GM12892 (cell line): ENCODE measurements around the gene KRT82.
"Not testable (repeated sequence)": the region's sequence is repeated elsewhere in the genome, so short reads cannot be mapped to it uniquely, and the experiment has no call there.

Experiments used
- DNase-seq: peaks from one replicate; pipeline ENCODE4 v3.0.0; 2011; ENCODE audit not compliant: insufficient read length
- FAIRE-seq: peaks from 2 replicates; lab custom pipeline; 2011; peaks lifted over from hg19 to GRCh38; lab: Jason Lieb, UNC
- POLR2A ChIP-seq: IDR thresholded peaks from 2 replicates; pipeline ENCODE4 v1.6.1; 2011; ENCODE audit warnings: low read depth, low read length, control low read depth
- POLR2AphosphoS5 ChIP-seq: IDR thresholded peaks from 2 replicates; pipeline ENCODE4 v1.6.1; 2011; ENCODE audit warnings: low read depth, low read length, control low read depth
- TAF1 ChIP-seq: IDR thresholded peaks from 2 replicates; pipeline ENCODE4 v1.6.1; 2011; ENCODE audit warnings: low read depth, mild to moderate bottlenecking, control low read depth, low read length, borderline replicate concordance

Gene KRT82

DNA sequence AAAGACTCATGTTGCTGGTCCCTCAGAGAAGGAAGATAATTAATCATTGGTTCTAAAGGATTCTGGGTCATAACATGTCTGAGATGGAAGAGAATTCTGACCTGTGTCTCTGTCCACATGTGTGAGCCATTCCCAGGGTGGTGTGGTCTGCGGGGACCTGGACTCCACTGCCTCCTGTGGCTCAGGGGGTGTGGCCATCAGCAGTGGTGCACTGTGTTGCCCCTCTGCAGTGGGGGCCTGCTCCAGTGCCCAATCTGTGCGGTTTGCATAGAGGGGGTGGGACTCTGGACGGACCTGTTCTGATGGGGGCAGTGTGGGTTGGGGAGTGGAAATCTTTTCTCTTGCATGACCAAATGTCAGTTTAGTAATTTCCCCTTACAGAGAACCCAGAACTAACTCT is 52.4 kb downstream of the KRT82 start:
- TF ChIP-seq POLR2A (no peak), TAF1 (no peak), POLR2AphosphoS5 (no peak)
- FAIRE-seq (no peak), DNase-seq (no peak)

DNA sequence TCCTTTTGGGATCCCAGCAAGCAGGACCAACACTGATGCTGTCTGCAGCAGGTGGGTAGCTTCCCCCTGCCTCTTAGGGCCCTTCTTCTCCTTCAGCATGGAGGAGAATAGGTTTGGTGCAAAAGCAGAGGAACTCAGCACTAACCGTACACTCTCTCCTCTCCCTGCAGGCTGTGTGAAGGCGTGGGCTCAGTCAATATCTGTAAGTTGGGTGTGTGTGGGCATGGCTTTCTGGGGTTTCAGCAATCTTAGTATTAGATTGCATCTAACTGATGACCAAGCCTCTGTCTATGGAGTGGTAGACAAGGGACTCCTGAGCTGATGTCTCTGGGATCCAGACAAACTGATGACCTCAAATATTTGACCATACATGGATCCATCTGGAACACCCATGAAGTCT is 53.2 kb downstream of the KRT82 start:
- DNase-seq, result no peak
- no peak for TF ChIP-seq POLR2A
- TF ChIP-seq POLR2AphosphoS5, result no peak
- TF ChIP-seq TAF1, result no peak
- FAIRE-seq, result no peak

DNA sequence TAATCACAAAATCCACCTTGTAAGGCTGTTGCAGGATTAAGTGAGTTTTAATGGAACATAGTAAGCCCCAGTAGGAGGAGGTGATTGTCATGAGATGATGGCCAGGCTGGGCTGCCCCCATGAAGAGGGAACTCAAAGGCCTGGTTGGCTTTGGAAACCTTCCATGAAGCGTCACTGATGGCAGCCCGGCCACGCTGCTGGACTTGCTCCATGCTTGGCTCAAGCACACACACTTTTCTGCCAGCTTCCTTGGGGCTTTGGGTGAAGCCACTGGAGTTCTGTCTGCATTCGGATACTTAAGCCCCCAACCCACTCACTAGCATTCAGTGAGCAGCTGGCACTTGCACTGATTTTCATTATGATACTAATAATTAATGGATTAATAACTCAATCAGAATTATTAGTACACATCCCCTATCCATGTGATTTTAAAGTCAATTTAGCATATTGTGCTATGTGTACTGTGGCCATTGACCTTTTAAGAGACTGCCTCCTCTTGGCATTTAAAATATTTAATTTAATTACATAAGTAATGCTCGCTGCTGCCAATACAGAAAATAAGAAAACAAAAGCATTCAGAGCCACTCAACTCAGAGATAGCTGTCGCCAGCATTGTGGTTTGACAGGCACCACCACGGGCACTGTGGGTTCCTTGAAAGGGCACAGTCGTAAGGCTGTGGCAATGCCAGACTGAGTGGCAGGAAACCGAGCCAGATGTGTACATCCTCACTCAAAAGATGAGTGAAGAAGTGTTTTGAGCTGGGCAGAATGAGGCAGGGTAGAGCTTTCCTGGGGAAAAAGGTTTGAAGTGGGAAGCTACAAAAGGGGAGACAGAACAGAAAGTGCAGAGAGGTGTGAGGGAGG is 54.7 kb downstream of the KRT82 start:
- DNase-seq (no peak), FAIRE-seq (no peak)
- TF ChIP-seq POLR2A (no peak), POLR2AphosphoS5 (no peak), TAF1 (no peak)

DNA sequence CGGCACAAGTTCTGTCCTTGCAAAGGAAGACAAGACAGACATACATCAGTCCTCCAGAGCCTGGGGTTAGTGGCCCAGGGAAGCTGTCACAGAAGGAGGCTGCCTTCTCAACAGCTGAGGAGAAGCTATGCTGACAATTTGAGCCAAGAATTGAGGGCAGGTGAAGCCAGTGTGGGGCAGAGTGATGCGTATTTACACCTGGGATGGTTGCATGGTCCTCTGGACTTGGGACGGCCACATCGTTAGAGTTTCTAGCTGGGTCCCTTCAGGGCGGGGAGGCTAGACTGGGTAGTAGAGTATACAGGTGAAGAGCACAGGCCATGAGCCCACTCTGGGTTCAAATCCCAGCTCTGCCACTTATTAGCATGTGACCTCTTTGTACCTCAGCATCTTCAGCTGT is 55.3 kb downstream of the KRT82 start:
- no peak for TF ChIP-seq POLR2AphosphoS5
- TF ChIP-seq TAF1, result no peak
- no peak for TF ChIP-seq POLR2A
- DNase-seq, result no peak
- no peak for FAIRE-seq

DNA sequence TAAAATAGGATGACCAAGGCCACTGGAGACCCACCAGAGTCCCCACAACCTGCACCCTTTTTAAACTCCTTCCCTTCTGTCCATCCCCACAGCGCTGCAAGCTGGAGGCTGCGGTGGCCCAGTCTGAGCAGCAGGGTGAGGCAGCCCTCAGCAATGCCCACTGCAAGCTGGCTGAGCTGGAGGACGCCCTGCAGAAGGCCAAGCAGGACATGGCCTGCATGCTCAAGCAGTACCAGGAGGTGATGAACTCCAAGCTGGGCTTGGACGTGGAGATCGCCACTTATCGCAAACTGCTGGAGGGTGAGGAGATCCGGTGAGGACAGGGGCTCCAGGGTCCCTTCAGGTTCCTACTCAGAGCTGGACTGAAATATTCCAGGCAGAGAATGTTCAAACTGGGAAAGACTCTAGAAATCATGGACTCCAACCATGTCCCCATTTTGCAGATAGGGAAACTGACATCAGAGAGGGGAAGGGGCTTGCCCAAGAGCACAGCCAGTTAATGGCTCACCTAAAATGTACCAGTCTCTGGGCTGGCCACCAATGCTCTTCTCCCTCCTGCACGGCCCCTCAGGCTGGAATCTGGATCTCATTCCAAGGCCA is 56.0 kb downstream of the KRT82 start:
- DNase-seq (no peak), FAIRE-seq (no peak)
- TF ChIP-seq POLR2A (no peak), TAF1 (no peak), POLR2AphosphoS5 (no peak)

DNA sequence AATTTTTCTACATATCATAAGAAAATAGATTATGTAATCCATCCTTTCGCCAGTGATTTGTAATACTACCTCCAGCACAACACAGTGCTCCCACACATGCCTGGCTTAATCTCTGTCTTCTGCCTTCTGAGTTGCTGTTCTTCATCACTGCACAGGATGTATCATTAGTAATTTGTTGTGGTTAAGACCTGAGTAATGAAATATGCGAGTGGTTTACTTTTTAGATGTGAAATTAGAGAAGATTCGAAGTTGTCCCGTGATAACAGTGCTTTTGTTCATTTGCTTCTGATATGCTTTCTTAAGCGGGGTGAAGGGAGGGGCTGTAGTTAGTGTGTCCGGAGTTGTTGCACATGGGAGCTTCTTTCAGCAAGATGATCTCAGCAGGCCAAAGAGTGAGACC is 56.9 kb downstream of the KRT82 start:
- TF ChIP-seq POLR2AphosphoS5 (no peak), POLR2A (no peak), TAF1 (no peak)
- FAIRE-seq, result no peak
- no peak for DNase-seq

DNA sequence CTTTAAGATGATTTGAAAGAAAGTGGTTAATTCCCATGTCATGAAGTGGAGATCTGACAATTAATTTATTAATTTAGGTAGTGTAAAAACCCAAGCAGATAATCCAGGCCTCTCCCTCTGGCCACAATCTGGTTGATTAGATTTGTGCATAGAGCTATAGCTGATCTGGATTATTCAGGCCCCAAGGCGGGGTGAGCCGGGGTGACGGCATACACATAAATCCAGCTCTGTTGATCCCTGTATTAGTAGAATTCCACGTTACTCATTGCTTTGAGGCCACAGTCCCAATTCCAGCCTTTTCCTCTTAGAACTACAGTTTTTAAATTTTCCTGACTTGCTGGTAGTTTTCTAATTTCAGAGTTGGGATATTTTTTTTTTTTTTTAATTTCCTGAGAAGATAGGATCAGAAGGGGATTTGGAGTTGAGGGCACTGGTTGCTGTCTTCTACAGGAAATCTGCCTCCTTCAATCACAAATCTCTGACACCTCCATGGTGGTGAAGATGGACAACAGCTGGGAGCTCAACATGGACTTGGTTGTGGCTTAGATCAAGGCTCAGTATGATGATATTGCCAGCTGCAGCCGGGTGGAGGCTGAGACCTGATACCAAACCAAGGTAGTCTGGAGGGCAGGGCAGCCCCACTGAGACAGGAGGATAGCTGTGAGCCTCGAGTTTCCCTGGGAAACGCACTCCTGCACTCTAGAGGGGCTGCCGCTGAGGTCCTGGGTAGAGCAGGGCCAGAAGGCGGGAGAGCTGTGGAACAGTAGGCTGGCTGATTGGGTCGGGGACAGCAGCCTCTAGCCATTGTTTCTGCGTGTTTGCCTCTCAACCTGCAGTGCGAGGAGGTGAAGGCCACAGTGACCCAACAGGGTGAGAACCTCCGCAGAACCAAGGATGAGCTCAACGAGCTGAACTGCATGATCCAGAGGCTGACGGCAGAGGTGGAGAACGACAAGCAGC is 58.3 kb downstream of the KRT82 start:
- no peak for FAIRE-seq
- DNase-seq, result no peak
- TF ChIP-seq POLR2AphosphoS5 (no peak), POLR2A (no peak), TAF1 (no peak)

DNA sequence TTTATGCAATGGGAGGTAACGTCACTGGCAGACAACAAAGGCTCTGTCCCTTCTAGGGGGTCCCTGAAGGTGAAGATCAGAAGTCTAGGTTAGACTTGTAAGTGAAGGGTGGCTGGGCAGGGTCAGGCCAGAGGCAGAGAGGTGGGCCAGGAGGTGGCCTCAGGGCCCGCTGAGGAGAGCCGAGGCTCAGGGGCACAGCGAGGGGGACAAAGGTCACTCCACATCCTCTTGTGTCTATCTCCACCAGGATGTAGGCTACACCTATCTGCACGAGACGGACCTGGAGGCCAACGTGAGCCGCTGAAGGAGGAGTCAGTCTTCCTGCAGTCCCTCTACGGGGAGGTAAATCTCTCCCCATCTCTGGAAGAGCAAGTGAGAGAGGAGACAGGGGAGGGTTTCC is 59.1 kb downstream of the KRT82 start:
- FAIRE-seq, result no peak
- TF ChIP-seq TAF1, result no peak
- TF ChIP-seq POLR2A, result no peak
- TF ChIP-seq POLR2AphosphoS5, result no peak
- no peak for DNase-seq

DNA sequence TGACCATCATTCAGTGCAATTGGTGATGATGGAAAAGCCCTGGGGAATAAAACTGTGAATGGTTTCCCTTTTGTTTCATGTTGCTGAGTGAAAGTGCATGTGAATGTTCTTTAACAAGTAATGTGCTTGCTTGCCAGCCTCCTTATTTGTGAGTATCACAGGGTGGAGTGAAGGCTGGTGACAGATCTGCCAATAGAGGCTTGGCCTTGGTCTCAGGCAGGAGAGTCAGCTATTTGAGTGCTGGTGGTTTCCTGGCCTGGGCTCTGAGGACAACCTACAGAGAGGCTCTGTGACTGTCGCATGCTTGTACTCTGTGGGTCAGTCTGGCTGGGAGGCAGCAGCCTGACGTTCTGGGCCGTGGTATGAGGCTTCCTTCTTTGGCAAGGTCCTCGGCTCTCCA is 59.5 kb downstream of the KRT82 start:
- TF ChIP-seq POLR2A (no peak), POLR2AphosphoS5 (no peak), TAF1 (no peak)
- FAIRE-seq (no peak), DNase-seq (no peak)

DNA sequence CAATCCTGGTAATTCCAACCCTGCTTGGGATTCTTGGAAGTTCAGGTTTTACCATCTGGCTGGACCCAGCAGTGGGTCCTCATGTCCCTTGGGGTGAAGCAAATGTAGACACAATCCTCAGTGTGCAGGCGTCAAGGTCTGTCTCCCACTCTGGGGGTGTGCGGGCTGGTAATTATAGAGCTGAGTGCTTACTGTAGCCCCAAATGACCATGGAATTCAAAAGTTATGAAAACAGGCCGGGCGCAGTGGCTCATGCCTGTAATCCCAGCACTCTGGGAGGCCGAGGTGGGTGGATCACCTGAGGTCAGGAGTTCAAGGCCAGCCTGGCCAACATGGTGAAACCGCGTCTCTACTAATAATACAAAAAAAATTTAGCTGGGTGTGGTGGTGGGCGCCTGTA is 61.1 kb downstream of the KRT82 start:
- FAIRE-seq, result not testable (repeated sequence)

DNA sequence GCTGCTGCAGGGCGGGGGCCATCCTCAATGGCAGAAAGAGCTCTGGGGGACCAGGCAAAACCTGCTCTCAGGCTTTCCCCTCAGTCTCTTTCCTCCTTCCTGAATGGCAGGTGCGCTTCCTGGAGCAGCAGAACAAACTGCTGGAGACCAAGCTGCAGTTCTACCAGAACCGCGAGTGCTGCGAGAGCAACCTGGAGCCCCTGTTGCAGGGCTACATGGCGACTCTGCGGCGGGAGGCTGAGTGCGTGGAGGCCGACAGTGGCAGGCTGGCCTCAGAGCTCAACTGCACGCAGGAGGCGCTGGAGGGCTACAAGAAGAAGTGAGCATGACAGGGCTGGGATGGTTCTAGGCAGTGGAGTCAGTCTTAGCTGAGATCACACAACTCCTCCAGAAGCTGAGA is 62.0 kb downstream of the KRT82 start:
- no peak for FAIRE-seq
- TF ChIP-seq POLR2AphosphoS5, result no peak
- no peak for TF ChIP-seq POLR2A
- no peak for TF ChIP-seq TAF1
- DNase-seq, result no peak

More for the DNA sequence above, 61.1 kb downstream of the KRT82 start:
- not testable (repeated sequence) for DNase-seq
